GM13977 (cell line): Measurements from ENCODE around the gene GLS2.
A peak's percentile ranks its signal among the peaks of the same experiment; 100 is the strongest.

ENCODE experiments used
- DNase-seq: peaks from one replicate; pipeline ENCODE4 v3.0.0; 2012; ENCODE audit warnings: low spot score
- in situ Hi-C: fragments of 300-500 bp; cut with MboI; formaldehyde crosslinking; loops from one replicate; pipeline ENCODE4 v1.12.0; 2022; ENCODE audit warnings: low sequenced_read_pairs, low pct_unique_long_range_greater_than_20kb, mixed read lengths, inconsistent platforms; ENCODE audit not compliant: unreplicated experiment
- TF ChIP-seq, protein P1 (sequence below): IDR thresholded peaks from 2 replicates; pipeline ENCODE4 v1.5.1; 2012; ENCODE audit warnings: mild to moderate bottlenecking, control low read depth; ENCODE audit not compliant: insufficient read depth; ENCODE audit errors: extremely low read depth, missing control alignments

Gene GLS2

GRCh38 chr12:56488041-56488955, at the start of gene GLS2:
Gene GLS2, minus strand, starts transcription at chr12:56488161. Its CDS starts 43 bp downstream, at chr12:56488118.
- in situ Hi-C loops: no loop called here
- TF ChIP-seq, protein P1, sequence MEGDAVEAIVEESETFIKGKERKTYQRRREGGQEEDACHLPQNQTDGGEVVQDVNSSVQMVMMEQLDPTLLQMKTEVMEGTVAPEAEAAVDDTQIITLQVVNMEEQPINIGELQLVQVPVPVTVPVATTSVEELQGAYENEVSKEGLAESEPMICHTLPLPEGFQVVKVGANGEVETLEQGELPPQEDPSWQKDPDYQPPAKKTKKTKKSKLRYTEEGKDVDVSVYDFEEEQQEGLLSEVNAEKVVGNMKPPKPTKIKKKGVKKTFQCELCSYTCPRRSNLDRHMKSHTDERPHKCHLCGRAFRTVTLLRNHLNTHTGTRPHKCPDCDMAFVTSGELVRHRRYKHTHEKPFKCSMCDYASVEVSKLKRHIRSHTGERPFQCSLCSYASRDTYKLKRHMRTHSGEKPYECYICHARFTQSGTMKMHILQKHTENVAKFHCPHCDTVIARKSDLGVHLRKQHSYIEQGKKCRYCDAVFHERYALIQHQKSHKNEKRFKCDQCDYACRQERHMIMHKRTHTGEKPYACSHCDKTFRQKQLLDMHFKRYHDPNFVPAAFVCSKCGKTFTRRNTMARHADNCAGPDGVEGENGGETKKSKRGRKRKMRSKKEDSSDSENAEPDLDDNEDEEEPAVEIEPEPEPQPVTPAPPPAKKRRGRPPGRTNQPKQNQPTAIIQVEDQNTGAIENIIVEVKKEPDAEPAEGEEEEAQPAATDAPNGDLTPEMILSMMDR: no peak
- DNase-seq: peak; percentile 94

DNA sequence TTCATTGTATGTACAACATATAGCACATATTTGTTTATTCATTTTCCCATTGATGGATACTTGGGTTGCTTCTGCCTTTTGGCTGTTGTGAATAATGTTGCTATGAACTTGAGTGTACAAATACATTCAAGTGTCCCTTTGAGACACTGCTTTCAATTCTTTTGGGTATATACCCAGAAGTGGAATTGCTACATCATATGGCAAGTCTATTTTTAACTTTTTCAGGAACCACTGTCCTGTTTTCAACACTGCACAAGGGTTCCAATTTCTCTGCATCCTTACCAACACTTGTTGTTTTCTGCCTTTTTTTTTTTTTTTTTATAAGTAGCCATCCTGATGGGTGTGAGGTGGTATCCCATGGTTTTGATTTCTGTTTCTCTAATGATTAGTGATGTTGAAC, 49.6 kb upstream of the GLS2 start:
- TF ChIP-seq, protein P1: no peak
- in situ Hi-C loops: no loop called here
- no peak for DNase-seq

- TF ChIP-seq, protein P1: no peak
- in situ Hi-C loops: no loop called here
- no peak for DNase-seq
Measured at GRCh38 chr12:56530390-56531055, 42.6 kb upstream of the GLS2 start.

- TF ChIP-seq, protein P1: no peak
- DNase-seq: no peak
- in situ Hi-C loops: loop anchor here (10.0 kb wide), 1 partner anchor 55 kb away; no protein-coding TSS in a partner anchor
Measured at GRCh38 chr12:56529656-56530055, 41.7 kb upstream of the GLS2 start.

DNA sequence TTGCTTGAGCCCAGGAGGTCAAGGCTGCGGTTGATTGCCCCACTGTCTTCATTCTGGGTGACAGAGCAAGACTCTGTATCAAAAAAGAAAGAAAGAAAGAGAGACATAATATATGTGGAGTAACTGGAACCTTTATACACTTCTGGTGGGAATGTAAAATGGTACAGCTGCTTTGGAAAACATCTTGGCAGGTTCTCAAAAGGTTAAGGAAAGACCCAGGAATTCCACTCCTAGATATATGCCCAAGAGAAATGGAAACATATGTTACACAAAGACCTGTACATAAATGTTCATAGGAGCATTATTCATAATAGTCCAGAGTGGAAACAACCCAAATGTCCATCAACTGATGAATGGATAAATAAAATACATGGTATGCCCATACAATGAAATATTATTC, 40.9 kb upstream of the GLS2 start:
- DNase-seq: no peak
- in situ Hi-C loops: loop anchor here (10.0 kb wide), 1 partner anchor 56 kb away; no protein-coding TSS in a partner anchor
- TF ChIP-seq, protein P1: no peak

- TF ChIP-seq, protein P1: no peak
- in situ Hi-C loops: loop anchor here (10.0 kb wide), 1 partner anchor 62 kb away; no protein-coding TSS in a partner anchor
Measured at GRCh38 chr12:56522411-56523193, 34.6 kb upstream of the GLS2 start.

More at GRCh38 chr12:56522411-56523193, 34.6 kb upstream of the GLS2 start:
- no peak for DNase-seq
